Subcutaneous adipose tissue (tissue), 4 donors: ENCODE results near the gene CDH7. TPM values are rescaled to one million over a fixed set of nuclear protein-coding genes. Genes with fewer than 3 reads are reported as not detected.

ENCODE experiments used
- CTCF ChIP-seq: fragments of 450-650 bp; IDR thresholded peaks from one replicate; pipeline ENCODE4 v1.5.1; 2016; ENCODE audit warnings: low read depth, mild to moderate bottlenecking, control low read depth, antibody characterized with exemption, moderate library complexity
- total RNA-seq, 4 donors: library from RNA; depleted of rRNA; stranded (reverse); fragments of >200 nt; gene quantifications; one replicate each; pipeline ENCODE4 v1.1.0, GENCODE V29; 2016

CDH7 gene
- total RNA-seq, 4 donors from 2014 or later, result not detected

- no peak for TF ChIP-seq CTCF
Measured at GRCh38 chr18:65811307-65811706, 60.5 kb downstream of the CDH7 start.

GRCh38 chr18:65815506-65815905 lies 64.7 kb downstream of the CDH7 start:
- TF ChIP-seq CTCF, result no peak

GRCh38 chr18:65817178-65817577 lies 66.4 kb downstream of the CDH7 start:
- TF ChIP-seq CTCF, result no peak

GRCh38 chr18:65821911-65822310 lies 71.1 kb downstream of the CDH7 start:
- TF ChIP-seq CTCF, result no peak

GRCh38 chr18:65822826-65823225 lies 72.0 kb downstream of the CDH7 start:
- TF ChIP-seq CTCF, result no peak

- TF ChIP-seq CTCF, result no peak
Measured at GRCh38 chr18:65827444-65827843, 76.6 kb downstream of the CDH7 start.

GRCh38 chr18:65835881-65836280 lies 85.1 kb downstream of the CDH7 start:
- TF ChIP-seq CTCF, result no peak

- TF ChIP-seq CTCF, result no peak
Measured at GRCh38 chr18:65846107-65846506, 95.3 kb downstream of the CDH7 start.
